Measurements from ENCODE around the gene CR2.
"Not testable (repeated sequence)": the region's sequence is repeated elsewhere in the genome, so short reads cannot be mapped to it uniquely, and the experiment has no call there.

CR2 gene

GRCh38 chr1:207462535-207462934 lies 8.4 kb downstream of the CR2 start:
- Mint-ChIP-seq H3K36me3 (peaks cover 1 to 5% of the 10 kb centered on the region in 2 donors), H3K4me1 (peaks cover 10 to 38% of the 10 kb centered on the region in 2 donors), H3K27ac (no peak overlapping the region), H3K27me3 (no peaks in the 10 kb centered on the region), H3K4me3 (no peak overlapping the region), H3K9me3 (no peaks in the 10 kb centered on the region)
- ATAC-seq (replicated peaks) (no peak), DNase-seq (no peak)

DNA sequence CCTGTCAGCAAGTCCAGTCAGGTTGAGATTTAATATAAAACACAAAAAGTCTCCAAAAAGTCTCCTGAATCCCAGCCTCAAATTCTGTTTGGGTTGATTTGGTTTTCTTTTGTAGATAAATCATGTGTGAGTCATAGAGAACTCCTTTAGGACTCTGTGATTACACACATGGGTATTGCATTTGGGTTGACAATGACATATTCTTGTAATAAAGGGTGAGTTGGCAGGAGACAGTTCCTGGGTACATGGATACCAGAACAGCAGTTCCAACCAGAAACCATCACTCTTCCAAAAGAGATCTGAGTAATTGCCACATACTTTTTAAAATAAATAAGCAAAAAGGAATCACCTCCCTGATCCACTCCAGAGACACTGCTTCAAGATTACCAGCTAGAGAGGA lies 8.9 kb downstream of the CR2 start:
- no peaks in the 10 kb centered on the region for H3K27me3 Mint-ChIP-seq
- H3K9me3 Mint-ChIP-seq: no peaks in the 10 kb centered on the region
- peaks cover 1 to 5% of the 10 kb centered on the region in 2 donors for H3K36me3 Mint-ChIP-seq
- DNase-seq: no peak
- peaks cover 10 to 38% of the 10 kb centered on the region in 2 donors for H3K4me1 Mint-ChIP-seq
- H3K4me3 Mint-ChIP-seq: no peak overlapping the region
- no peak overlapping the region for H3K27ac Mint-ChIP-seq
- ATAC-seq (replicated peaks): no peak

DNA sequence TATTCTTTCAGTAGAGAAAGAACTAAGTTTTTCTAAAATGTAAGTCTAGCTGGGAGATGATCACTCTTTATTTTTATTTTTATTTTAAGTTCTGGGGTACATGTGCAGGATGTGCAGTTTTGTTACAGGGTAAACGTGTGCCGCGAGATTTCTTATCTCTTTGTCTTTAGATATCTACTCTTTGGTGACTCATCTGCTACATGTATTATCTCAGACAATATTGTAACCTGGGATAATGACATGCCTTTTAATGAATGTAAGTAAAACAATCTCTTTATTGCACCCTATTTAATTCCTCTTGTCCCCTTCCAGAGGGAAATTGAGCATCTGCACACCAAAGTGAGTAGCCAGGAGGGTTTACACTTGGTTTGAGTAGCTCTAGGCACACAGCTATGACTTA lies 9.4 kb downstream of the CR2 start:
- no peak overlapping the region for H3K27ac Mint-ChIP-seq
- DNase-seq (no peak), ATAC-seq (replicated peaks) (no peak)
- no peak overlapping the region for H3K4me3 Mint-ChIP-seq
- no peaks in the 10 kb centered on the region for H3K27me3 Mint-ChIP-seq
- peaks cover 10 to 38% of the 10 kb centered on the region in 2 donors for H3K4me1 Mint-ChIP-seq
- H3K36me3 Mint-ChIP-seq: peaks cover 1 to 8% of the 10 kb centered on the region in 2 donors
- no peaks in the 10 kb centered on the region for H3K9me3 Mint-ChIP-seq

GRCh38 chr1:207470927-207471326 lies 16.8 kb downstream of the CR2 start:
- DNase-seq: no peak
- Mint-ChIP-seq H3K27ac (peak overlapping the region; percentile 14), H3K36me3 (peaks cover 11 to 42% of the 10 kb centered on the region in 2 donors), H3K27me3 (no peaks in the 10 kb centered on the region), H3K4me1 (peaks cover 0 to 2% of the 10 kb centered on the region in 2 donors), H3K4me3 (no peak overlapping the region), H3K9me3 (no peaks in the 10 kb centered on the region)
- no peak for ATAC-seq (replicated peaks)

DNA sequence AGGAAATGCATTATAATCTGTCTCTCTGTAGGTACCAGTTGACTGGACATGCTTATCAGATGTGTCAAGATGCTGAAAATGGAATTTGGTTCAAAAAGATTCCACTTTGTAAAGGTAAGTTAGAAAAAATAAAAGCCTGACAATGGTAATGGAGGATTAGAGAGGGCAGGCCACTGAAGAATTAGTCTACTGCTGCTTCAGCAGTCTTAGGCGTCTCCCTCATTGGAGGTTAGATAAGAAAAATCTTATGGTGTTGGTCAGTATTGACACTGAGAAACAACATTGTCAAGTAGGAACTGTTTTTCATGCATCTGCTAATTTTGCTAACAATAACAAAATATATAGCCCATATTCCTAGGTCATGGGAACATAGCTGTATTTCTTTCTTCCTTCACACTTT lies 20.1 kb downstream of the CR2 start:
- no peak overlapping the region for H3K27ac Mint-ChIP-seq
- peaks cover 17 to 43% of the 10 kb centered on the region in 2 donors for H3K36me3 Mint-ChIP-seq
- peaks cover 0 to 2% of the 10 kb centered on the region in 2 donors for H3K9me3 Mint-ChIP-seq
- DNase-seq (no peak), ATAC-seq (replicated peaks) (no peak)
- H3K4me1 Mint-ChIP-seq: peaks cover 0 to 4% of the 10 kb centered on the region in 2 donors
- H3K27me3 Mint-ChIP-seq: no peaks in the 10 kb centered on the region
- H3K4me3 Mint-ChIP-seq: no peak overlapping the region

- ATAC-seq (replicated peaks) (no peak), DNase-seq (no peak)
- Mint-ChIP-seq H3K4me1 (no peaks in the 10 kb centered on the region), H3K9me3 (no peaks in the 10 kb centered on the region), H3K36me3 (peaks cover 2 to 13% of the 10 kb centered on the region in 2 donors), H3K27me3 (no peaks in the 10 kb centered on the region), H3K4me3 (no peak overlapping the region), H3K27ac (no peak overlapping the region)
Measured at GRCh38 chr1:207486198-207486597, 32.1 kb downstream of the CR2 start.

- no peak overlapping the region for H3K27ac Mint-ChIP-seq
- peaks cover 0 to 9% of the 10 kb centered on the region in 2 donors for H3K36me3 Mint-ChIP-seq
- DNase-seq (no peak), ATAC-seq (replicated peaks) (no peak)
- H3K27me3 Mint-ChIP-seq: no peaks in the 10 kb centered on the region
- no peak overlapping the region for H3K4me3 Mint-ChIP-seq
- no peaks in the 10 kb centered on the region for H3K4me1 Mint-ChIP-seq
- no peaks in the 10 kb centered on the region for H3K9me3 Mint-ChIP-seq
Measured at GRCh38 chr1:207487636-207488035, 33.5 kb downstream of the CR2 start.

DNA sequence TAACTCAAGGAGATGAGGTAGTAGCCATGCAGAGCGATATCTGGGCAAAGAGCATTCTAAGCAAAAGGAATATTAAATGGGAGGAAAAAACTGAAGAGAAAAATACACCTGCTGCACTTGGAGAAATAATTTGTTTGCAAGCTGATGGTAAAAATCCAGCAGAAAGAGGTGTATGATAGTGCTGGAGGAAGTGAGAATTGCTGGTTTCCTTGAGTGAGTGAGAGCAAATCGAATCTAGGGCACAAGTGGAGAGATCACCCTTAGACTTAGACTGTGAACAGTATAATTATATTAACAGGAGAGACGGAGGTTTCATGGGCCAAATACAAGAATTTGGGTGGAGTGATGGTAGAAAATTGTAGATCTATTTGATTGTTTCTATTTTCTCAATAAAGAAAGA lies 39.1 kb downstream of the CR2 start:
- Mint-ChIP-seq H3K4me1 (peaks cover 14 to 22% of the 10 kb centered on the region in 2 donors), H3K9me3 (no peaks in the 10 kb centered on the region), H3K4me3 (no peak overlapping the region), H3K36me3 (no peaks in the 10 kb centered on the region), H3K27me3 (no peaks in the 10 kb centered on the region), H3K27ac (no peak overlapping the region)
- ATAC-seq (replicated peaks): peak; percentile 45 to 53
- DNase-seq: no peak

- no peaks in the 10 kb centered on the region for H3K36me3 Mint-ChIP-seq
- no peaks in the 10 kb centered on the region for H3K9me3 Mint-ChIP-seq
- peaks cover 15 to 25% of the 10 kb centered on the region in 2 donors for H3K4me1 Mint-ChIP-seq
- ATAC-seq (replicated peaks) (no peak), DNase-seq (no peak)
- H3K4me3 Mint-ChIP-seq: no peak overlapping the region
- H3K27ac Mint-ChIP-seq: no peak overlapping the region
- H3K27me3 Mint-ChIP-seq: no peaks in the 10 kb centered on the region
Measured at GRCh38 chr1:207494171-207494570, 40.0 kb downstream of the CR2 start.

- peak overlapping the region; percentile 89 to 96 for H3K4me3 Mint-ChIP-seq
- H3K27me3 Mint-ChIP-seq; H3K9me3 Mint-ChIP-seq; H3K27ac Mint-ChIP-seq; DNase-seq; H3K36me3 Mint-ChIP-seq; ATAC-seq (replicated peaks): not testable (repeated sequence)
- H3K4me1 Mint-ChIP-seq: peaks cover 17 to 30% of the 10 kb centered on the region in 2 donors
Measured at GRCh38 chr1:207495281-207495680, 41.2 kb downstream of the CR2 start.

DNA sequence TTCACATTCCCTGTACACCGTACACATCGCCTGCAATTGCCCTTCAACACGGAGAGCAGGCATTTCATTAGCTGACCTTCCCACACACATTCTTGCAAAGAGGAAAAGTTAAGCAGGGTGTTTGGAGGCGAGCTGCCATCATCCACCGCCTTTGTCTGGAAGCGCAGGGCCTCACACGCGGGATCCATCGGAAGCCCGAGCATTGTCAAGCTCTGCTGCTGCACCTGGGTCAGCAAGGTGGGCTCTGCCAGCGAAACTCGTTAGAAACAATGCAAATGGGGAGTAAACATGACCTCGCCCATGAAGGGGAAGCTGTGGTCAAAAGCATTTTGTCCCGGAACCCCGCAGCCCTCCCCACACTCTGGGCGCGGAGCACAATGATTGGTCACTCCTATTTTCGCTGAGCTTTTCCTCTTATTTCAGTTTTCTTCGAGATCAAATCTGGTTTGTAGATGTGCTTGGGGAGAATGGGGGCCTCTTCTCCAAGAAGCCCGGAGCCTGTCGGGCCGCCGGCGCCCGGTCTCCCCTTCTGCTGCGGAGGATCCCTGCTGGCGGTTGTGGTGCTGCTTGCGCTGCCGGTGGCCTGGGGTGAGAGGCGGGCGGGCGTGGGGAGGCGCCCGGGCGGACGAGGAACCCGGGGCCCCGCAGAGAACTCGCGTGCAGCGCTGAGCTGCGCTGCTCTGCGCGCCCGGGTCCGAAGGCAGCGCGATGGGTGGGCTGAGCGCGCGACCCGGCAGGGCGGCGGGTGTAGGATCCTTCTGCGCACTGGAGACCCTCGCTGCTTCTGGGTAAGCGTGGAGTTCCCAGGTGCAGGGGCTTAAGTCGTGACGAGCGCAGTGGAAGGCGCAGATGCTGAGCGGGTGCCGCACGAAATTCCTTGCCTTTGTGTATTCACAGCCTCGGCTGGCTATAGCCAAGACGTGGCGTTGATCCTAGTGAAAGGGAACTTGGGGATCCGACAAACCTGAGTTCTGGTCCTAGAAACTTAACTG lies 42.0 kb downstream of the CR2 start, which contains the start of gene CR1:
TSS of gene CR1 (plus strand) at position 357 of the 992 bp plus-strand sequence. CDS start at position 468, 111 bp downstream.
- peak; percentile 33 for DNase-seq
- Mint-ChIP-seq H3K4me3 (peak within 1 kb of the TSS; percentile 89 to 96), H3K9me3 (no peaks in the 10 kb centered on the region), H3K4me1 (peaks cover 17 to 30% of the 10 kb centered on the region in 2 donors), H3K36me3 (no peaks in the 10 kb centered on the region), H3K27me3 (no peaks in the 10 kb centered on the region), H3K27ac (peak within 1 kb of the TSS; percentile 70)
- peak; percentile 73 to 79 for ATAC-seq (replicated peaks)

GRCh38 chr1:207497941-207498340 lies 43.8 kb downstream of the CR2 start:
- H3K36me3 Mint-ChIP-seq: no peaks in the 10 kb centered on the region
- H3K27ac Mint-ChIP-seq: peak overlapping the region; percentile 70
- no peak for ATAC-seq (replicated peaks)
- H3K4me1 Mint-ChIP-seq: peaks cover 17 to 30% of the 10 kb centered on the region in 2 donors
- no peak overlapping the region for H3K4me3 Mint-ChIP-seq
- H3K9me3 Mint-ChIP-seq: no peaks in the 10 kb centered on the region
- no peaks in the 10 kb centered on the region for H3K27me3 Mint-ChIP-seq
- no peak for DNase-seq

GRCh38 chr1:207499573-207499972 lies 45.4 kb downstream of the CR2 start:
- Mint-ChIP-seq H3K27ac (no peak overlapping the region), H3K9me3 (no peaks in the 10 kb centered on the region), H3K36me3 (no peaks in the 10 kb centered on the region), H3K4me1 (peaks cover 17 to 39% of the 10 kb centered on the region in 2 donors), H3K27me3 (no peaks in the 10 kb centered on the region), H3K4me3 (no peak overlapping the region)
- DNase-seq (peak; percentile 47), ATAC-seq (replicated peaks) (peak; percentile 70 to 75)

GRCh38 chr1:207500306-207500705 lies 46.2 kb downstream of the CR2 start:
- no peaks in the 10 kb centered on the region for H3K27me3 Mint-ChIP-seq
- no peaks in the 10 kb centered on the region for H3K36me3 Mint-ChIP-seq
- ATAC-seq (replicated peaks) (peak in 1 of 2 donors; percentile 18), DNase-seq (no peak)
- no peak overlapping the region for H3K27ac Mint-ChIP-seq
- no peaks in the 10 kb centered on the region for H3K9me3 Mint-ChIP-seq
- no peak overlapping the region for H3K4me3 Mint-ChIP-seq
- H3K4me1 Mint-ChIP-seq: peaks cover 17 to 37% of the 10 kb centered on the region in 2 donors

GRCh38 chr1:207501071-207501470 lies 46.9 kb downstream of the CR2 start:
- H3K4me1 Mint-ChIP-seq: peaks cover 11 to 30% of the 10 kb centered on the region in 2 donors
- no peaks in the 10 kb centered on the region for H3K36me3 Mint-ChIP-seq
- no peaks in the 10 kb centered on the region for H3K9me3 Mint-ChIP-seq
- H3K27ac Mint-ChIP-seq: no peak overlapping the region
- DNase-seq: no peak
- no peaks in the 10 kb centered on the region for H3K27me3 Mint-ChIP-seq
- H3K4me3 Mint-ChIP-seq: no peak overlapping the region
- no peak for ATAC-seq (replicated peaks)

All from stimulated activated naive B cell treated with anti-CD40 and anti-IgM and Interleukin-4, amounts not matched to agents 10 μg/mL and 1 μg/mL and 100 μg/mL, for 72 hours (primary cell).